HepG2 (cell line): Measurements from ENCODE around the gene SOX12. TPM values are rescaled to one million over a fixed set of nuclear protein-coding genes. Genes with fewer than 3 reads are reported as not detected.
A peak's percentile ranks its signal among the peaks of the same experiment; 100 is the strongest.

Experiments used
- ETV6 ChIP-seq: sonication (generic); formaldehyde crosslinking; conservative IDR thresholded peaks from 2 replicates; pipeline ENCODE4 v1.4.0; 2020; ENCODE audit warnings: missing genetic modification reagents
- GABPA ChIP-seq, 2 experiments: IDR thresholded peaks; 2 replicates each; pipeline ENCODE4 v1.6.1; 2011 to 2016; ENCODE audit warnings: low read depth in 2 of 2, low read length in 1 of 2, missing biosample characterization in 1 of 2, missing genetic modification characterization in 1 of 2
- GZF1 ChIP-seq: sonication (generic); formaldehyde crosslinking; IDR thresholded peaks from 2 replicates; pipeline ENCODE4 v1.5.1; 2020; ENCODE audit warnings: mild to moderate bottlenecking, missing genetic modification reagents
- HMG20B ChIP-seq: conservative IDR thresholded peaks from 2 replicates; pipeline ENCODE4 v1.6.1; 2016; ENCODE audit warnings: missing genetic modification reagents, missing compliant biosample characterization
- HNRNPL ChIP-seq: fragments of 200-400 bp; formaldehyde crosslinking; IDR thresholded peaks from 2 replicates; pipeline ENCODE4 v1.6.1; 2017; ENCODE audit warnings: mild to moderate bottlenecking, low read depth, low read length
- MED8 ChIP-seq: sonication (generic); formaldehyde crosslinking; IDR thresholded peaks from 2 replicates; pipeline ENCODE4 v1.8.1; 2023; ENCODE audit warnings: mild to moderate bottlenecking, missing genetic modification reagents; ENCODE audit not compliant: insufficient replicate concordance
- MIER3 ChIP-seq: IDR thresholded peaks from 2 replicates; pipeline ENCODE4 v1.6.1; 2016; ENCODE audit warnings: missing compliant biosample characterization, borderline replicate concordance
- NR2F6 ChIP-seq, 2 experiments: IDR thresholded peaks; 2 replicates each; pipeline ENCODE4 v1.6.1; 2016; ENCODE audit warnings: antibody characterized with exemption in 1 of 2, mild to moderate bottlenecking in 1 of 2
- PATZ1 ChIP-seq: sonication (generic); formaldehyde crosslinking; IDR thresholded peaks from 2 replicates; pipeline ENCODE4 v1.4.0; 2020; ENCODE audit warnings: missing genetic modification reagents
- SMARCE1 ChIP-seq: fragments of 450-650 bp; IDR thresholded peaks from 2 replicates; pipeline ENCODE4 v1.6.1; 2017; ENCODE audit warnings: borderline replicate concordance
- SP5 ChIP-seq: IDR thresholded peaks from 2 replicates; pipeline ENCODE4 v1.6.1; 2016; ENCODE audit warnings: low read depth, borderline replicate concordance
- TAF1 ChIP-seq: sonication (generic); formaldehyde crosslinking; IDR thresholded peaks from 2 replicates; pipeline ENCODE4 v1.4.0; 2020; ENCODE audit warnings: missing genetic modification reagents
- TEAD3 ChIP-seq: optimal IDR thresholded peaks from 2 replicates; pipeline ENCODE3; 2016; ENCODE audit warnings: borderline replicate concordance
- ZBTB4 ChIP-seq: sonication (generic); formaldehyde crosslinking; IDR thresholded peaks from 2 replicates; pipeline ENCODE4 v1.4.0; 2020; ENCODE audit warnings: missing genetic modification reagents, mild to moderate bottlenecking, borderline replicate concordance
- ZNF317 ChIP-seq: sonication (generic); formaldehyde crosslinking; IDR thresholded peaks from 2 replicates; pipeline ENCODE4 v1.5.0; 2020; ENCODE audit warnings: mild to moderate bottlenecking, missing genetic modification reagents
- ZNF501 ChIP-seq: sonication (generic); formaldehyde crosslinking; IDR thresholded peaks from 2 replicates; pipeline ENCODE4 v1.5.1; 2020; ENCODE audit warnings: mild to moderate bottlenecking, moderate library complexity, missing genetic modification reagents
- ZNF572 ChIP-seq: sonication (generic); formaldehyde crosslinking; IDR thresholded peaks from 2 replicates; pipeline ENCODE4 v1.5.1; 2020; ENCODE audit warnings: mild to moderate bottlenecking, missing genetic modification reagents
- ZNF770 ChIP-seq: sonication (generic); formaldehyde crosslinking; IDR thresholded peaks from 2 replicates; pipeline ENCODE4 v1.5.0; 2020; ENCODE audit warnings: mild to moderate bottlenecking, missing genetic modification reagents
- ZSCAN31 ChIP-seq: sonication (generic); formaldehyde crosslinking; IDR thresholded peaks from 2 replicates; pipeline ENCODE4 v1.5.0; 2020; ENCODE audit warnings: low read depth, mild to moderate bottlenecking, missing genetic modification reagents
- polyA plus RNA-seq, 8 experiments: library from polyadenylated mRNA; depleted of rRNA in 3 of 8; stranded (reverse) in 7 of 8; unstranded in 1 of 8; fragments of >200 nt; fragmentation: Illumina TruSeq in 4 of 8; extraction: Trizol in 4 of 8; gene quantifications; 2 replicates each; pipeline versions ENCODE4 v1.2.1 to v1.2.3, GENCODE V29; 2011 to 2016; ENCODE audit warnings: low read depth in 4 of 8, missing spikeins in 1 of 8, mixed read lengths in 1 of 8; ENCODE audit not compliant: insufficient read depth in 1 of 8
- total RNA-seq, 5 experiments: library from RNA; depleted of rRNA; stranded (reverse); fragments of >200 nt; fragmentation: Illumina TruSeq; extraction: Trizol; gene quantifications; 2 replicates each; pipeline ENCODE4 v1.2.3, GENCODE V29; 2016; ENCODE audit warnings: low read depth in 1 of 5

The SOX12 gene
- total and polyA plus RNA-seq, 2 of the 13 experiments (the other 11 are each of a cell fraction or from before 2014, with no cell fraction given): 10.0 to 18.7 TPM

- TF ChIP-seq ZBTB4 (CRISPR knock-in tag) (peak; percentile 39; the same call in 1 of the 2 replicates), PATZ1 (CRISPR knock-in tag) (no peak), TEAD3 (CRISPR knock-in tag) (no peak), SMARCE1 (no peak), MIER3 (CRISPR knock-in tag) (peak; percentile 58), NR2F6 (IDR thresholded peaks at IDR 0.05) (no peak), NR2F6 (CRISPR knock-in tag; IDR thresholded peaks at IDR 0.05) (no peak; the same call in 1 of the 2 replicates), HNRNPL (no peak), SP5 (CRISPR knock-in tag) (peak; percentile 74), ZNF317 (peak; percentile 44; the same call in 1 of the 2 replicates), ZNF501 (CRISPR knock-in tag) (peak; percentile 60), HMG20B (CRISPR knock-in tag) (no peak; the same call in 1 of the 2 replicates), ZNF770 (CRISPR knock-in tag) (peak; percentile 8; the same call in 1 of the 2 replicates), ZSCAN31 (CRISPR knock-in tag) (peak; percentile 24; the same call in 1 of the 2 replicates), ZNF572 (peak; percentile 33; the same call in 1 of the 2 replicates), GABPA (IDR thresholded peaks at IDR 0.05; ENCODE audit: low read depth, low read length) (no peak), GABPA (CRISPR knock-in tag; IDR thresholded peaks at IDR 0.05; ENCODE audit: low read depth) (no peak; the same call in 1 of the 2 replicates), ETV6 (CRISPR knock-in tag) (no peak), TAF1 (CRISPR knock-in tag) (peak; percentile 64; the same call in 1 of the 2 replicates), MED8 (peak; percentile 44), GZF1 (no peak)
Measured at GRCh38 chr20:290084-290831, 35.1 kb upstream of the SOX12 start, which contains the start of gene C20orf96 (continued).
